Muscle layer of duodenum (tissue), 2 donors: ENCODE data around the gene SMIM14.
"Not testable (repeated sequence)": the region's sequence is repeated elsewhere in the genome, so short reads cannot be mapped to it uniquely, and the experiment has no call there.

Source experiments
- H3K27ac ChIP-seq: one replicate; pipeline ENCODE4 v1.7.0; 2013; ENCODE audit warnings: mild to moderate bottlenecking, low read length
- H3K27me3 ChIP-seq: one replicate; pipeline ENCODE4 v1.7.0; 2013; ENCODE audit warnings: low read depth, mild to moderate bottlenecking, control low read depth, low read length
- H3K36me3 ChIP-seq, 2 donors: one replicate each; pipeline ENCODE4 v1.7.0; 2013; ENCODE audit warnings: low read length in 2 of 2, control low read depth in 1 of 2, mild to moderate bottlenecking in 1 of 2; ENCODE audit not compliant: insufficient read depth in 2 of 2, control insufficient read depth in 1 of 2
- H3K4me1 ChIP-seq, 2 donors: one replicate each; pipeline ENCODE4 v1.7.0; 2013; ENCODE audit warnings: low read length in 2 of 2, mild to moderate bottlenecking in 2 of 2, control low read depth in 1 of 2, moderate library complexity in 1 of 2; ENCODE audit not compliant: insufficient read depth in 2 of 2, control insufficient read depth in 1 of 2
- H3K4me3 ChIP-seq, 2 donors: one replicate each; pipeline ENCODE4 v1.7.0; 2013; ENCODE audit warnings: low read length in 2 of 2, low read depth in 1 of 2, mild to moderate bottlenecking in 1 of 2
- H3K9me3 ChIP-seq, 2 donors: one replicate each; pipeline ENCODE4 v1.7.0; 2013; ENCODE audit warnings: low read length in 2 of 2, control low read depth in 1 of 2, mild to moderate bottlenecking in 1 of 2; ENCODE audit not compliant: control insufficient read depth in 1 of 2
- donor health status: healthy.

Gene SMIM14

DNA sequence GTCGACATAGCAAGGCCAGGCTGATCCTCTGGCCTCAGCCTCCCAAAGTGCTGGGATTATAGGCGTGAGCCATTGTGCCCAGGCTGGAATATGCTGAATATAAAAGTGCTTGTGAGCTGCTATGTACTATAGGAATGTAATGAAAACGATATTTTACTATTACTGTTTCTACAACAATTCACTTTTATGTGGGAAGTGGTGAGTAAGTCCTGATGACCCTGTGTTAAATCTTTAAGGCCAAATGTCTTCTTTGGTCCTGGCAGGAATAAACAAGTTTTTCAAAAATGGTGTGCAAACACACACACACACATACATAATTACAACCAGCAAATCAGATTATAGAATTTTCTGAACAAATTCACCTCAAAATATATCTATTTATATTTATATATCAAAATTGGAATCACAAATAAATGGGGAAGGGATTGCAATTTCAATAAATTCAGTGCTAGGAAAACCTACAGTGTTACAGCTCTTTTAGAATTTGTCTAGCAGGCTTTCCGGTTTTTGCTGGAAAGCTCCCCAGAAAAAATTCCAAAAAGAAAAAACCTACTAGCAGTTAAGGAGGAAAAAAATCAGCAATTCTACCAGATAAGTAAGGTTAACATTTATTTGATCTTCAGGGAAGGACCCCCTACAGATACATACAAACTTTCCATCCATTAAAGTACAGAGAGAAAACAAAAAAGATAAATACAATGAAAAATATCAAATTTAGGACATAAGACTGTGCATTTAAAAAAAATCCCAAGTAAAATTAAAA lies 17.9 kb downstream of the SMIM14 start:
- no peaks in the 10 kb centered on the region for H3K36me3 ChIP-seq
- H3K4me3 ChIP-seq: no peak overlapping the region
- H3K27ac ChIP-seq: no peak overlapping the region
- H3K9me3 ChIP-seq: no peaks in the 10 kb centered on the region
- H3K4me1 ChIP-seq: peaks cover 0 to 8% of the 10 kb centered on the region in 2 donors
- no peaks in the 10 kb centered on the region for H3K27me3 ChIP-seq

DNA sequence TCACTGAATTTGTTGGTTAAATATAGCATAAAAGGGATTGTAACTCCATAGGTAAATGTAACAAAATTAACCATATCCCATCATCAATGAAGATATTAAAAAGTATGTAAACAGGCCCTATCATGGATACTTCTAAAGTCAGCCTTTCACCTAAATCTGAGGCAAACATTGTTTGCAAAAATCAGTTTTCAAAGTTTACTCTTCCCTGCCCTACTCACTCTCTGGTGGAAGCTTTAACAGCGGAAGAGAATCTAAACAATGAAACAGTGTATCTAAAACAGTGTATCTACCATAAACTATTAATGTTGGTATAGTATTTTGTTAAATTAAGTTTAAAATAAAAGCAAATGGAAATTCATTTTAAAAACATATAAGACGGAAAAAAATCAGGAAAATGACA lies 21.1 kb downstream of the SMIM14 start:
- Histone ChIP-seq H3K4me3 (no peak overlapping the region), H3K27me3 (no peaks in the 10 kb centered on the region), H3K4me1 (peaks cover 0 to 23% of the 10 kb centered on the region in 2 donors), H3K27ac (no peak overlapping the region), H3K9me3 (no peaks in the 10 kb centered on the region), H3K36me3 (no peaks in the 10 kb centered on the region)

DNA sequence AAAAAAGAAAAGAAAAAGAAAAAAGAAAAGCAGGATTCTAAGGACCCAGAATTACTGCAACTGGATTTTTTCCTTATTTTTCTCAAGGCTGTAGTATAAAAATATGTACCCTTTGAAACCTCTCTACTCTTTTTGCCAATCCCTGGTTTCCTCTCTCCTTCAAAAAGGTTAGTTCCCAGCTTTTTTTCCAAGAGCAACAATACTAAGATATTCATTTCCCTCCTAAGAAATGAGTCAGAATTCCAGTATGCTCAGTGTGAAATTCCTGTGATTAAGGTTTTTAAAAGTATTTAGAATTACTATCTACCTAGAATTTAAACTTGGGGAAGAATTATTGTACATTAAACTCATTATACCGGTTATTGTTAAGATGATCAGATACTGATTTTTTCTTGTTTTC lies 22.0 kb downstream of the SMIM14 start:
- H3K4me3 ChIP-seq: no peak overlapping the region
- no peaks in the 10 kb centered on the region for H3K9me3 ChIP-seq
- no peaks in the 10 kb centered on the region for H3K27me3 ChIP-seq
- H3K27ac ChIP-seq: no peak overlapping the region
- peaks cover 0 to 22% of the 10 kb centered on the region in 2 donors for H3K4me1 ChIP-seq
- H3K36me3 ChIP-seq: no peaks in the 10 kb centered on the region

- H3K4me3 ChIP-seq, H3K36me3 ChIP-seq, H3K9me3 ChIP-seq, H3K27me3 ChIP-seq, H3K27ac ChIP-seq: not testable (repeated sequence)
- peaks cover 0 to 16% of the 10 kb centered on the region in 2 donors for H3K4me1 ChIP-seq
These were observed 22.6 kb downstream of the SMIM14 start for GRCh38 chr4:39616112-39616511.

- Histone ChIP-seq H3K4me1 (peaks cover 0 to 15% of the 10 kb centered on the region in 2 donors), H3K4me3 (no peak overlapping the region)
These were observed 24.0 kb downstream of the SMIM14 start for GRCh38 chr4:39614487-39615162.

DNA sequence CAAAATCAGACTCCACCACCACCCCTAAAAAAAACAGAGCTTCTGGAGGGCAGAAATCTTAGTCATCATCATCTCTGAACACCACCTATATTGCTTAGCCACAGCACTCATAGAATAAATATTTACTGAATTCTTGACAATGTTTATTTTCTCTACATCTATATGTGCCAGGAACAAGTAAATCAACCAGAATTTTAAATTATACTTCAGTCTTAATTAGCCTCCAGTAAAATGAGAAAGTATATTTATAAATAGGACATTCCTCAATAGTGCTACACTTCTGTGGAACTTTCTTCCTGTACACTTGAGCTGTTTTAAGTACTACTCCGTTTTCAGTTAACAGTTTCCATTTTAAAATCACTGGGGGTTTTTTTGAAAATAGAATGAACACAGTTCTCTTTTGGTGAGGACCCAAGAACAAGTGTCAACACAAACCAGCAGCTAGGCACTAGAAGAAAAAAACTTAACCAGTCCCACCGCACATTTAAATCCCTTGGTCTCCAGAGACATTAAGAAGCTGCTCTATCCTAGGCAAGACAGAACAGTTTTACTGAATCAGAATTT lies 25.5 kb downstream of the SMIM14 start:
- Histone ChIP-seq H3K36me3 (peaks cover 0 to 5% of the 10 kb centered on the region in 2 donors), H3K4me3 (no peak overlapping the region), H3K9me3 (no peaks in the 10 kb centered on the region), H3K27me3 (no peaks in the 10 kb centered on the region), H3K27ac (peak overlapping the region; percentile 53), H3K4me1 (peaks cover 0 to 15% of the 10 kb centered on the region in 2 donors)

More at GRCh38 chr4:39614487-39615162, 24.0 kb downstream of the SMIM14 start:
- Histone ChIP-seq H3K9me3 (no peaks in the 10 kb centered on the region), H3K36me3 (peaks cover 0 to 2% of the 10 kb centered on the region in 2 donors), H3K27me3 (no peaks in the 10 kb centered on the region), H3K27ac (no peak overlapping the region)

DNA sequence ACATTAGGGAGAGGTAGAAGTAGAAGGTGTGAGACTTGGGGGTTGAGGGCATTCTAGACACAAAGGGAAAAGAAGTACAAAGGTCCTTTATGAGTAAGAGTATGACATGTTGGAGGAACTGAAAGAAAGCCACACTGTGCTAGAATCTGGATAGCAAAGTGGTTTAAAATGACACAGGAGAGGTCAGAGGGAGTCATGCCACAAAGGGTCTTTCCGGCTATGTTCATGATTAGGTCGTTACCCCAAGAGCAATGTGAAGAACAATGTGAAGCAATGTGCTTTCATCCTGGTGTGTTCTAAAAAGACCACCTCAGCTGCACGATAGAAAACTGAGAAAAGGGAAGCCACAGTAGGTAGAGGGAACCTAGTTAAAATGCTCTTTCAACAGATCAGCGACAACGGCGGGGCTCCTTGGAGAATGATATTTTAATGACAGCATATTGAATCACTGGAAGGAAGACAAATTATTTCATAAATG lies 29.2 kb downstream of the SMIM14 start:
- peaks cover 0 to 12% of the 10 kb centered on the region in 2 donors for H3K36me3 ChIP-seq
- peaks cover 0 to 15% of the 10 kb centered on the region in 2 donors for H3K4me1 ChIP-seq
- no peak overlapping the region for H3K27ac ChIP-seq
- H3K27me3 ChIP-seq: no peaks in the 10 kb centered on the region
- H3K4me3 ChIP-seq: no peak overlapping the region
- no peaks in the 10 kb centered on the region for H3K9me3 ChIP-seq

GRCh38 chr4:39608451-39608850 lies 30.2 kb downstream of the SMIM14 start:
- H3K4me3 ChIP-seq: no peak overlapping the region
- H3K4me1 ChIP-seq: peaks cover 0 to 8% of the 10 kb centered on the region in 2 donors
- H3K27ac ChIP-seq: no peak overlapping the region
- peaks cover 0 to 12% of the 10 kb centered on the region in 2 donors for H3K36me3 ChIP-seq
- no peaks in the 10 kb centered on the region for H3K9me3 ChIP-seq
- H3K27me3 ChIP-seq: no peaks in the 10 kb centered on the region

DNA sequence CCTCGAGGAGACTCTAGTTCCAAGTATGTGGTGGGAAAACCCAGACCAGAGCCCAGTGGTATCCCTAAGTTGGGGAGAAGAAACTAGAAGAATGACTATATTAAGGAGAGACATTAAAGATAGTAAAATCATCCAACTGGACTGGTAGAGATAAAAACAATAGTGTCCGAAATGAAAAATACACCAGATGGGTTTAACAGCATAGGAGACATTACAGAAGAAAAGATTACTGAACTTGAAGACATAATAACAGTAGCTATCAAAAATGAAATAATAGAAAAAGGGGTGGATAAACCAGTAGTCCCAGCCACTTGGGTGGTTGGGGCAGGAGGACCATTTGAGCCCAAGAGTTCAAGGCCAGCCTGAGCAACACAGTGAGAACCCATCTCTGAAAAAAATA lies 31.9 kb downstream of the SMIM14 start:
- Histone ChIP-seq H3K27me3 (no peaks in the 10 kb centered on the region), H3K4me3 (no peak overlapping the region), H3K27ac (no peak overlapping the region), H3K36me3 (peaks cover 5 to 17% of the 10 kb centered on the region in 2 donors), H3K9me3 (no peaks in the 10 kb centered on the region), H3K4me1 (no peaks in the 10 kb centered on the region)

DNA sequence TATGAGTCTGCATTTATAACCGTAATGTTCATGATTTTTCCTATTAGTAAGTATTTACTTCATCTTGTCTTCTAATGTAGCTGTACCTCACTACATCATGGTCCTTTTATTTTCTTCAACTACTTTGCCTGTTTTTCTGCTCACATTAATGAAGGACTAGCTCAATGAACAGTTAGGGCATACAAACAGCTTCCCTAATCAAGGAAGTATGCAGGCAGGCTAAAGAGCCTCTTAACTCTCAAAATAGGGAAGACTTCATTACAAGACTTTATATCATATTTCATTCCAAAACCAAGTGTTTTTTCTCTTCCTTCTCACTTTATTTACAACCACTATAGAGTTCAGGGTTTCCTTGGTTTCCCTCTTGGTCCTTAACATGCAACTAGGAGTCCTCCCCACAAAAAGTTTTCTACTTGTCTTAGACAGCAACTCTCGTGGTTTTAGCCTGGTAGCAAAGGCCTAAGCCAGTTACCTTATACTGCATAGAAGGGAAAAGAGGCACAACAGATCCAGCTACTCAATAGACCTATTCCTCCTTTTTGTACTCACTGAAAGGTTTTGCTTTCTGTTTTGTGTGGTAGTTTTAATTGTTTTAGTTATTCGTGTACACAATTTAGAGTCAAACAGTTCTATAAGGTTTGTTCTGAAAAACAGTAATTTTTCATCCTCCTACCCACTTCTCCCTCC lies 40.8 kb downstream of the SMIM14 start:
- Histone ChIP-seq H3K27me3 (no peaks in the 10 kb centered on the region), H3K4me3 (no peak overlapping the region), H3K36me3 (peaks cover 4 to 18% of the 10 kb centered on the region in 2 donors), H3K4me1 (no peaks in the 10 kb centered on the region), H3K27ac (no peak overlapping the region), H3K9me3 (no peaks in the 10 kb centered on the region)

GRCh38 chr4:39596971-39597370 lies 41.7 kb downstream of the SMIM14 start:
- no peak overlapping the region for H3K27ac ChIP-seq
- no peaks in the 10 kb centered on the region for H3K27me3 ChIP-seq
- H3K36me3 ChIP-seq: peaks cover 0 to 13% of the 10 kb centered on the region in 2 donors
- no peak overlapping the region for H3K4me3 ChIP-seq
- no peaks in the 10 kb centered on the region for H3K9me3 ChIP-seq
- H3K4me1 ChIP-seq: no peaks in the 10 kb centered on the region
